Ovary (tissue), 9 donors: Measurements from ENCODE around the gene IKZF4. TPM values are rescaled to one million over a fixed set of nuclear protein-coding genes. Genes with fewer than 3 reads are reported as not detected.

Experiments used
- DNase-seq, 5 donors: peaks; one replicate each; pipeline ENCODE4 v3.0.0-alpha.2; 2019 to 2020
- H3K27ac ChIP-seq, 2 donors: fragments of 200-600 bp; one replicate each; pipeline versions ENCODE4 v1.5.1 to v1.8.0; 2019 to 2022
- H3K27me3 ChIP-seq: fragments of 200-600 bp; one replicate; pipeline ENCODE4 v1.8.0; 2022
- H3K36me3 ChIP-seq: fragments of 200-600 bp; sonication (generic); one replicate; pipeline ENCODE4 v1.5.1; 2019
- H3K4me1 ChIP-seq: one replicate; pipeline ENCODE4 v1.8.1; 2013; ENCODE audit warnings: mild to moderate bottlenecking, moderate library complexity; ENCODE audit not compliant: insufficient read depth
- H3K4me3 ChIP-seq: fragments of 200-600 bp; sonication (generic); one replicate; pipeline ENCODE4 v1.5.1; 2017
- H3K9me3 ChIP-seq, 2 donors: fragments of 200-600 bp in 1 of 2; sonication (generic) in 1 of 2; one replicate each; pipeline versions ENCODE4 v1.5.1 to v1.8.1; 2013 to 2019; ENCODE audit warnings: mild to moderate bottlenecking in 1 of 2, moderate library complexity in 1 of 2
- EP300 ChIP-seq: sonication (generic); formaldehyde crosslinking; IDR thresholded peaks from one replicate; pipeline ENCODE4 v1.6.1; 2017; ENCODE audit warnings: antibody characterized with exemption
- POLR2A ChIP-seq: fragments of 450-650 bp; IDR thresholded peaks from one replicate; pipeline ENCODE4 v1.6.1; 2017; ENCODE audit warnings: antibody characterized with exemption, mild to moderate bottlenecking, moderate library complexity
- WGBS, 3 donors: extraction: QIAGEN DNeasy Blood & Tissue Kit in 1 of 3; methylation state at CpG; one replicate each; pipeline versions ENCODE4 v1.1.5 to v1.1.7; 2013 to 2017; 5-methylcytosine and 5-hydroxymethylcytosine counted together
- intact Hi-C, 4 donors: fragments of 100-400 bp; cut with DNase I; formaldehyde crosslinking; loops; one replicate each; pipeline versions ENCODE4 v1.11.0 to v1.15.1; 2022 to 2023
- polyA plus RNA-seq, 2 donors: library from polyadenylated mRNA; stranded (reverse); fragments of 200-250 nt in 1 of 2; fragments of 350-450 nt in 1 of 2; fragmentation: Illumina TruSeq in 1 of 2; extraction: RNeasy Lipid Tissue Mini Kit (QIAGEN cat#74804) in 1 of 2; gene quantifications; one replicate each; pipeline ENCODE4 v1.2.3, GENCODE V29; 2013 to 2014
- total RNA-seq, 7 donors: library from RNA; depleted of rRNA in 2 of 7; stranded (reverse); fragments of >200 nt in 2 of 7; fragmentation: NEBNext Ultra II Directional in 3 of 7; extraction: Animal tissue kit (Norgen Biotek cat#: 25700) in 3 of 7; gene quantifications; one replicate each; pipeline versions ENCODE4 v1.1.0 to v1.2.4, GENCODE V29; 2016 to 2023
- TF ChIP-seq, protein P1 (sequence below), 3 donors: fragments of 450-650 bp in 2 of 3; fragments of 200-600 bp in 1 of 3; IDR thresholded peaks; one replicate each; pipeline versions ENCODE4 v1.5.1 to v1.8.0; 2016 to 2022; ENCODE audit warnings: antibody characterized with exemption in 3 of 3, mild to moderate bottlenecking in 1 of 3
- donor health status: DM: no; HTN: no; CAD: no; lungs with moderate emphysema.
- donor health status: DM: no; HTN: no; CAD: no.
- donor health status: Bipolar disorder and iron deficiency.
- donor health status: DM: yes; HTN: yes; CAD: no.
- donor health status: DM: no; HTN: no; CAD: no.
- donor health status: DM: yes; HTN: yes; CAD: no.

Gene IKZF4
- total and polyA plus RNA-seq, 9 donors: 4.0 to 33.2 (median 15.9) TPM

GRCh38 chr12:56031987-56032386 is 11.1 kb downstream of the IKZF4 start:
- no peaks in the 10 kb centered on the region for H3K9me3 ChIP-seq
- no peak overlapping the region for H3K4me3 ChIP-seq
- H3K4me1 ChIP-seq: no peaks in the 10 kb centered on the region
- no peak overlapping the region for H3K27ac ChIP-seq
- intact Hi-C loops: no loop called here
- TF ChIP-seq EP300 (no peak), POLR2A (no peak)
- TF ChIP-seq, protein P1, sequence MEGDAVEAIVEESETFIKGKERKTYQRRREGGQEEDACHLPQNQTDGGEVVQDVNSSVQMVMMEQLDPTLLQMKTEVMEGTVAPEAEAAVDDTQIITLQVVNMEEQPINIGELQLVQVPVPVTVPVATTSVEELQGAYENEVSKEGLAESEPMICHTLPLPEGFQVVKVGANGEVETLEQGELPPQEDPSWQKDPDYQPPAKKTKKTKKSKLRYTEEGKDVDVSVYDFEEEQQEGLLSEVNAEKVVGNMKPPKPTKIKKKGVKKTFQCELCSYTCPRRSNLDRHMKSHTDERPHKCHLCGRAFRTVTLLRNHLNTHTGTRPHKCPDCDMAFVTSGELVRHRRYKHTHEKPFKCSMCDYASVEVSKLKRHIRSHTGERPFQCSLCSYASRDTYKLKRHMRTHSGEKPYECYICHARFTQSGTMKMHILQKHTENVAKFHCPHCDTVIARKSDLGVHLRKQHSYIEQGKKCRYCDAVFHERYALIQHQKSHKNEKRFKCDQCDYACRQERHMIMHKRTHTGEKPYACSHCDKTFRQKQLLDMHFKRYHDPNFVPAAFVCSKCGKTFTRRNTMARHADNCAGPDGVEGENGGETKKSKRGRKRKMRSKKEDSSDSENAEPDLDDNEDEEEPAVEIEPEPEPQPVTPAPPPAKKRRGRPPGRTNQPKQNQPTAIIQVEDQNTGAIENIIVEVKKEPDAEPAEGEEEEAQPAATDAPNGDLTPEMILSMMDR (IDR thresholded peaks at IDR 0.05): no peak
- no peaks in the 10 kb centered on the region for H3K36me3 ChIP-seq
- H3K27me3 ChIP-seq: no peaks in the 10 kb centered on the region
- WGBS, 3 donors: 68 to 91% (median 82%) methylated on average over 1 of the region's 1 CpG
- no peak for DNase-seq

- Histone ChIP-seq H3K9me3 (no peaks in the 10 kb centered on the region), H3K4me3 (no peak overlapping the region), H3K27ac (no peak overlapping the region), H3K36me3 (no peaks in the 10 kb centered on the region), H3K27me3 (no peaks in the 10 kb centered on the region), H3K4me1 (no peaks in the 10 kb centered on the region)
- intact Hi-C loops: loop anchor here in 1 of 4 donors (5.0 kb wide), 1 partner anchor 37 kb away; the partner anchor contains the start of gene SUOX
- TF ChIP-seq EP300: no peak
- TF ChIP-seq POLR2A: no peak
- TF ChIP-seq, protein P1 (IDR thresholded peaks at IDR 0.05): no peak
- WGBS, 3 donors: 74 to 79% (median 77%) methylated on average over 21 of the region's 21 CpGs
- no peak for DNase-seq
These were observed 13.9 kb downstream of the IKZF4 start for GRCh38 chr12:56034586-56035332.

DNA sequence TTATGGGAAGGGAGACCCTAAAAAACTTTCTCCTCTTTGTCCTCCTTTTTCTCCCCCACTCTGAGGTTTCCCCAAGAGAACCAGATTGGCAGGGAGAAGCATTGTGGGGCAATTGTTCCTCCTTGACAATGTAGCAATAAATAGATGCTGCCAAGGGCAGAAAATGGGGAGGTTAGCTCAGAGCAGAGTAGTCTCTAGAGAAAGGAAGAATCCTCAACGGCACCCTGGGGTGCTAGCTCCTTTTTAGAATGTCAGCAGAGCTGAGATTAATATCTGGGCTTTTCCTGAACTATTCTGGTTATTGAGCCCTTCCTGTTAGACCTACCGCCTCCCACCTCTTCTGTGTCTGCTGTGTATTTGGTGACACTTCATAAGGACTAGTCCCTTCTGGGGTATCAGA is 16.3 kb downstream of the IKZF4 start:
- WGBS, 3 donors: 72 to 80% (median 78%) methylated on average over 2 of the region's 2 CpGs
- intact Hi-C loops: loop anchor here in 1 of 4 donors (5.0 kb wide), 1 partner anchor 40 kb away; the partner anchor contains the start of gene SUOX
- H3K27ac ChIP-seq: no peak overlapping the region

DNA sequence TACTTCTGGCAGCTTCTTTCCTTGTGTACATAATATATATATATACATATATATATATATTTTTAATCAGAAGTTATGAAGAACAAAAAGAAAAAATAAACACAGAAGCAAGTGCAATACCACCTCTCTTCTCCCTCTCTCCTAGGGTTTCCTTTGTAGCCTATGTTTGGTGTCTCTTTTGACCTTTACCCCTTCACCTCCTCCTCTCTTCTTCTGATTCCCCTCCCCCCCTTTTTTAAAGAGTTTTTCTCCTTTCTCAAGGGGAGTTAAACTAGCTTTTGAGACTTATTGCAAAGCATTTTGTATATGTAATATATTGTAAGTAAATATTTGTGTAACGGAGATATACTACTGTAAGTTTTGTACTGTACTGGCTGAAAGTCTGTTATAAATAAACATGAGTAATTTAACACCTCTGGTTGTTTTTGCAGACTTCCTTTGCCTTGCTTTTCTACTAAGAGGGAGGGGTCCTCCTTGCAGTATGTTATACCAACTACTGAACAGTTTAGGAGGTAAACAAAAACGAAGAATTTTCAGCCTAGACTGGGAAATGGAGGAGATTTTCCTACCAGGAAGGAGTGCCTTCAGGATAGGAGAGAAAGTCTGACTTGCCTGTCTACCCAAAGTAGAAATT is 17.3 kb downstream of the IKZF4 start:
- WGBS, 3 donors: 47 to 64% (median 52%) methylated on average over 2 of the region's 2 CpGs

More for the DNA sequence above, 16.3 kb downstream of the IKZF4 start:
- H3K27me3 ChIP-seq: no peaks in the 10 kb centered on the region
- no peak for DNase-seq
- H3K4me1 ChIP-seq: no peaks in the 10 kb centered on the region
- no peak for TF ChIP-seq POLR2A
- TF ChIP-seq, protein P1 (IDR thresholded peaks at IDR 0.05): no peak
- TF ChIP-seq EP300: no peak
- H3K4me3 ChIP-seq: no peak overlapping the region
- no peaks in the 10 kb centered on the region for H3K36me3 ChIP-seq
- H3K9me3 ChIP-seq: no peaks in the 10 kb centered on the region

More for the DNA sequence above, 17.3 kb downstream of the IKZF4 start:
- intact Hi-C loops: loop anchor here in 1 of 4 donors (5.0 kb wide), 1 partner anchor 41 kb away; the partner anchor contains the start of gene SUOX
- Histone ChIP-seq H3K9me3 (no peaks in the 10 kb centered on the region), H3K27ac (no peak overlapping the region), H3K27me3 (no peaks in the 10 kb centered on the region), H3K4me3 (no peak overlapping the region), H3K4me1 (no peaks in the 10 kb centered on the region), H3K36me3 (no peaks in the 10 kb centered on the region)
- DNase-seq: no peak
- no peak for TF ChIP-seq POLR2A
- TF ChIP-seq, protein P1 (IDR thresholded peaks at IDR 0.05): no peak
- no peak for TF ChIP-seq EP300
